Right lobe of liver (tissue), 6 donors: ENCODE measurements around the gene ATF7. TPM values are rescaled to one million over a fixed set of nuclear protein-coding genes. Genes with fewer than 3 reads are reported as not detected.

Experiments
- ATAC-seq, 4 donors: fragments of 200-7000 bp; cut with Tn5 transposase; one replicate each; pipeline ENCODE4 v1.9.1; 2020; ENCODE audit warnings: mild to moderate bottlenecking in 4 of 4, moderate library complexity in 4 of 4
- DNase-seq, 3 donors: peaks; one replicate each; pipeline ENCODE4 v3.0.0-alpha.2; 2020
- H3K27ac ChIP-seq, 3 donors: fragments of 200-600 bp; one replicate each; pipeline ENCODE4 v1.8.0; 2022
- H3K27me3 ChIP-seq, 2 donors: fragments of 200-600 bp; one replicate each; pipeline ENCODE4 v1.8.0; 2022
- H3K36me3 ChIP-seq, 4 donors: fragments of 200-600 bp; sonication (generic) in 1 of 4; one replicate each; pipeline versions ENCODE4 v1.5.1 to v1.8.0; 2017 to 2022; ENCODE audit warnings: control low read depth in 1 of 4
- H3K4me1 ChIP-seq, 4 donors: fragments of 200-600 bp; sonication (generic) in 1 of 4; one replicate each; pipeline versions ENCODE4 v1.5.1 to v1.8.0; 2017 to 2022; ENCODE audit warnings: control low read depth in 1 of 4
- H3K4me3 ChIP-seq, 3 donors: fragments of 200-600 bp; one replicate each; pipeline ENCODE4 v1.8.0; 2022
- H3K9me3 ChIP-seq, 4 donors: fragments of 200-600 bp; sonication (generic) in 1 of 4; one replicate each; pipeline versions ENCODE4 v1.5.1 to v1.8.0; 2017 to 2022; ENCODE audit warnings: control low read depth in 1 of 4
- POLR2A ChIP-seq: fragments of 450-650 bp; IDR thresholded peaks from one replicate; pipeline ENCODE4 v1.6.1; 2017; ENCODE audit warnings: antibody characterized with exemption, mild to moderate bottlenecking
- WGBS: methylation state at CpG from one replicate; pipeline ENCODE4 v1.1.6; 2018; ENCODE audit warnings: low coverage, low lambda C conversion rate; ENCODE audit not compliant: insufficient coverage; ENCODE audit errors: missing lambda C conversion rate; 5-methylcytosine and 5-hydroxymethylcytosine counted together
- intact Hi-C, 2 donors: fragments of 100-400 bp; cut with DNase I; formaldehyde crosslinking; loops; one replicate each; pipeline versions ENCODE4 v1.11.2 to v1.14.1; 2022
- total RNA-seq, 6 experiments: library from RNA; depleted of rRNA in 2 of 6; stranded (reverse); fragments of >200 nt in 2 of 6; fragmentation: NEBNext Ultra II Directional in 3 of 6; extraction: Animal tissue kit (Norgen Biotek cat#: 25700) in 3 of 6; gene quantifications; one replicate each; pipeline versions ENCODE4 v1.1.0 to v1.2.4, GENCODE V29; 2016 to 2023
- TF ChIP-seq, protein P1 (sequence below), 4 donors: fragments of 200-600 bp in 3 of 4; fragments of 450-650 bp in 1 of 4; IDR thresholded peaks; one replicate each; pipeline versions ENCODE4 v1.5.1 to v1.8.0; 2016 to 2022; ENCODE audit warnings: antibody characterized with exemption in 4 of 4, mild to moderate bottlenecking in 2 of 4
- donor health status: DM: no; HTN: yes; CAD: no.
- donor health status: DM: no; HTN: no; CAD: no.
- donor health status: DM: no; HTN: no; CAD: no.
- donor health status: DM: no; HTN: yes; CAD: no.
- donor health status: DM: no; HTN: yes; CAD: no.

Gene ATF7
- total RNA-seq, 6 experiments from 2014 or later: 7.9 to 18.7 (median 12.3) TPM

- Histone ChIP-seq H3K27ac (no peak overlapping the region), H3K4me3 (no peak overlapping the region), H3K9me3 (no peaks in the 10 kb centered on the region), H3K4me1 (no peaks in the 10 kb centered on the region), H3K27me3 (no peaks in the 10 kb centered on the region), H3K36me3 (peaks cover 0 to 23% (median 5%) of the 10 kb centered on the region in 4 donors)
- intact Hi-C loops: loop anchor here in 1 of 2 donors (5.0 kb wide), 1 partner anchor 34 kb away; the partner anchor contains the start of gene PCBP2
- WGBS: 87% methylated on average over 3 of the region's 10 CpGs
- DNase-seq (no peak), ATAC-seq (peak in 1 of 4 donors; percentile 9)
- TF ChIP-seq POLR2A: no peak
- TF ChIP-seq, protein P1, sequence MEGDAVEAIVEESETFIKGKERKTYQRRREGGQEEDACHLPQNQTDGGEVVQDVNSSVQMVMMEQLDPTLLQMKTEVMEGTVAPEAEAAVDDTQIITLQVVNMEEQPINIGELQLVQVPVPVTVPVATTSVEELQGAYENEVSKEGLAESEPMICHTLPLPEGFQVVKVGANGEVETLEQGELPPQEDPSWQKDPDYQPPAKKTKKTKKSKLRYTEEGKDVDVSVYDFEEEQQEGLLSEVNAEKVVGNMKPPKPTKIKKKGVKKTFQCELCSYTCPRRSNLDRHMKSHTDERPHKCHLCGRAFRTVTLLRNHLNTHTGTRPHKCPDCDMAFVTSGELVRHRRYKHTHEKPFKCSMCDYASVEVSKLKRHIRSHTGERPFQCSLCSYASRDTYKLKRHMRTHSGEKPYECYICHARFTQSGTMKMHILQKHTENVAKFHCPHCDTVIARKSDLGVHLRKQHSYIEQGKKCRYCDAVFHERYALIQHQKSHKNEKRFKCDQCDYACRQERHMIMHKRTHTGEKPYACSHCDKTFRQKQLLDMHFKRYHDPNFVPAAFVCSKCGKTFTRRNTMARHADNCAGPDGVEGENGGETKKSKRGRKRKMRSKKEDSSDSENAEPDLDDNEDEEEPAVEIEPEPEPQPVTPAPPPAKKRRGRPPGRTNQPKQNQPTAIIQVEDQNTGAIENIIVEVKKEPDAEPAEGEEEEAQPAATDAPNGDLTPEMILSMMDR (IDR thresholded peaks at IDR 0.05): no peak
Measured at GRCh38 chr12:53485955-53486735, 140.0 kb downstream of the ATF7 start.

GRCh38 chr12:53484686-53485575 is 141.3 kb downstream of the ATF7 start:
- intact Hi-C loops: loop anchor here in 1 of 2 donors (5.0 kb wide), 1 partner anchor 33 kb away; the partner anchor contains the start of gene PCBP2
- no peak overlapping the region for H3K27ac ChIP-seq
- ATAC-seq (no peak), DNase-seq (no peak)
- H3K9me3 ChIP-seq: no peaks in the 10 kb centered on the region
- H3K4me3 ChIP-seq: no peak overlapping the region
- WGBS: 83% methylated on average over 5 of the region's 10 CpGs
- peaks cover 7 to 34% (median 15%) of the 10 kb centered on the region in 4 donors for H3K36me3 ChIP-seq
- H3K27me3 ChIP-seq: no peaks in the 10 kb centered on the region
- H3K4me1 ChIP-seq: no peaks in the 10 kb centered on the region
- TF ChIP-seq POLR2A: no peak
- TF ChIP-seq, protein P1 (IDR thresholded peaks at IDR 0.05): no peak

GRCh38 chr12:53483979-53484377 is 142.2 kb downstream of the ATF7 start:
- no peak overlapping the region for H3K4me3 ChIP-seq
- TF ChIP-seq, protein P1 (IDR thresholded peaks at IDR 0.05): no peak
- TF ChIP-seq POLR2A: no peak

DNA sequence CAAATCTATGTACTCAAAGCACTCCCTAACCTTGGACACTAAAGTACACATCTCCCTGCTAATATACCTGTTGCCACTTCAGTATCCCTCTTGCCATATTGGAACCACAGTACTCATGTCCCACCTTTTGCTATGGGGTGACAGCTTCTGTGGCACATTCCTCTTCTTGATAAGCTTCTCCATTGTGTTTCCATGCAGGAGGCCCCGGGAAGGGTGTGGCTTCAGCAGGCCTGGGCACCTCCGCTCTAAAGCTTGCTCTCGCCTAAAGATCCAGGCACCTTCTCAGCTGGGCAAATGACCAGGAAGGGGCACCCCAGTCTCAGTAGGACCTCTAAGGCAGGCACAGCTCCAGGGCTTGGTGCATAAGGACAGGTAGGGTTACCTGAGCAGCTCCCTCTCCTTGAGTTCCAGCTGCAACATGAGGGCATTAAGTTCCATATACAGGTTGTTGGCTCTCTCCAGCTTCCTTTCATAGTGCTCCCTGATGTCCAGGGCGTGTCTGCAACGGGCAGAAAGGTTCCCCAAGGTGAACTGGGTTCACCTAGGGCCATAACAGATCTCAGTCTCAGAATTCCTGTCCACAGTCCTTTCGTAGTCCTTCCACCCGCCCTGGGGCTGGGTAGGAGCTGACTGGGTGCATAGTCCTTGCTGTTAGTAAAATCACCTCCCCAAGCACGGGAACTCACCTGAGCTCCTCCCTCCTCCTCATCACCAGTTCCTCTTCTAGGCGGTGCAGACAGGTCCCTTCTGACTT is 142.8 kb downstream of the ATF7 start:
- Histone ChIP-seq H3K4me3 (no peak overlapping the region), H3K27me3 (no peaks in the 10 kb centered on the region), H3K9me3 (no peaks in the 10 kb centered on the region), H3K36me3 (peaks cover 16 to 49% (median 27%) of the 10 kb centered on the region in 4 donors), H3K27ac (no peak overlapping the region), H3K4me1 (no peaks in the 10 kb centered on the region)
- 61% methylated on average over 6 of the region's 9 CpGs for WGBS
- no peak for TF ChIP-seq POLR2A
- TF ChIP-seq, protein P1 (IDR thresholded peaks at IDR 0.05): no peak
- DNase-seq: peak in 1 of 3 donors; percentile 48
- ATAC-seq: peak in 1 of 4 donors; percentile 7
- intact Hi-C loops: no loop called here

More at GRCh38 chr12:53483979-53484377, 142.2 kb downstream of the ATF7 start:
- Histone ChIP-seq H3K27ac (no peak overlapping the region), H3K36me3 (peaks cover 16 to 43% (median 22%) of the 10 kb centered on the region in 4 donors), H3K4me1 (no peaks in the 10 kb centered on the region), H3K9me3 (no peaks in the 10 kb centered on the region), H3K27me3 (no peaks in the 10 kb centered on the region)
- peak in 1 of 4 donors; percentile 5 for ATAC-seq
- intact Hi-C loops: no loop called here
- WGBS: 78% methylated on average over 4 of the region's 4 CpGs
- no peak for DNase-seq
